Esophagus squamous epithelium (tissue), 5 donors: ENCODE data around the gene AGBL2. TPM values are rescaled to one million over a fixed set of nuclear protein-coding genes. Genes with fewer than 3 reads are reported as not detected.

Experiments
- DNase-seq: peaks from one replicate; lab custom pipeline; 2025; lab: John Stamatoyannopoulos, UW
- H3K27ac ChIP-seq, 4 donors: fragments of 200-600 bp; sonication (generic); one replicate each; pipeline ENCODE4 v1.5.1; 2016 to 2019; ENCODE audit warnings: mild to moderate bottlenecking in 1 of 4
- H3K27me3 ChIP-seq, 4 donors: fragments of 200-600 bp; sonication (generic); 1 replicate in 3 of 4; 2 replicates in 1 of 4; pipeline versions ENCODE4 v1.5.1 to v1.6.0; 2017 to 2021; ENCODE audit warnings: antibody characterized with exemption in 1 of 4
- H3K36me3 ChIP-seq, 3 donors: fragments of 200-600 bp; sonication (generic); one replicate each; pipeline ENCODE4 v1.5.1; 2016 to 2019
- H3K4me1 ChIP-seq, 3 donors: fragments of 200-600 bp; sonication (generic); one replicate each; pipeline ENCODE4 v1.5.1; 2017 to 2019
- H3K4me3 ChIP-seq, 4 donors: fragments of 200-600 bp; sonication (generic); 1 replicate in 3 of 4; 2 replicates in 1 of 4; pipeline ENCODE4 v1.5.1; 2016 to 2019; ENCODE audit warnings: mild to moderate bottlenecking in 2 of 4, moderate library complexity in 1 of 4
- H3K9me3 ChIP-seq, 3 donors: fragments of 200-600 bp; sonication (generic); one replicate each; pipeline ENCODE4 v1.5.1; 2016 to 2019
- POLR2A ChIP-seq, 4 donors: fragments of 450-650 bp; IDR thresholded peaks; one replicate each; pipeline ENCODE4 v1.6.1; 2017; ENCODE audit warnings: antibody characterized with exemption in 4 of 4, mild to moderate bottlenecking in 4 of 4, moderate library complexity in 3 of 4
- WGBS, 2 donors: methylation state at CpG; one replicate each; pipeline ENCODE4 v1.1.5; 2018; 5-methylcytosine and 5-hydroxymethylcytosine counted together
- intact Hi-C: fragments of 100-400 bp; cut with DNase I; formaldehyde crosslinking; loops from one replicate; pipeline ENCODE4 v1.15.0; 2022
- total RNA-seq, 4 donors: library from RNA; depleted of rRNA; stranded (reverse); fragments of >200 nt; gene quantifications; one replicate each; pipeline ENCODE4 v1.1.0, GENCODE V29; 2016
- TF ChIP-seq, protein P1 (sequence below), 6 experiments: fragments of 450-650 bp in 4 of 6; fragments of 200-600 bp in 2 of 6; sonication (generic) in 2 of 6; IDR thresholded peaks; one replicate each; pipeline ENCODE4 v1.5.1; 2016 to 2019; ENCODE audit warnings: antibody characterized with exemption in 6 of 6, mild to moderate bottlenecking in 4 of 6, moderate library complexity in 4 of 6
- donor health status: DM: yes; HTN: yes; CAD: no.

AGBL2 gene
- total RNA-seq, 4 donors from 2014 or later: 0.35 to 0.76 (median 0.57) TPM; not detected in 1

DNA sequence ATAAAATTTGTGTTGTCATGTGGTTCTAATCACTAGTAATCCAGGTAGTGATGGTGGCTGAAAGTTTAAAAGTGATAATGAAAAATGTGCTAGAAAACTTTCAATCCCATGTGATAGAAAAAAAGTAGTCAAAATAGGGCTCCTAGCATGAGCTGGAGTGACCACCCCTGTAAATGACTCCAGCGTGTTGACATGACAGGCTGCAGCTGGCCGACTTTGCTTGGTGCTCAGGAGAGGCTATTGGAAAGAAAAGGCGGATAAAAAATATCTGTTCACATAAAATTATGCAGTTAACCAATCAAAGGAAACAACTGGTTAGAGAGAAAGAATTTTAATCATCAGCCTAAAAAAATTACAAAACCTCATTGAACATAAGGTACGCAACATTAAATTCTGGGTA lies 55.9 kb downstream of the AGBL2 start:
- no peak for TF ChIP-seq POLR2A (IDR thresholded peaks at IDR 0.05)
- TF ChIP-seq, protein P1, sequence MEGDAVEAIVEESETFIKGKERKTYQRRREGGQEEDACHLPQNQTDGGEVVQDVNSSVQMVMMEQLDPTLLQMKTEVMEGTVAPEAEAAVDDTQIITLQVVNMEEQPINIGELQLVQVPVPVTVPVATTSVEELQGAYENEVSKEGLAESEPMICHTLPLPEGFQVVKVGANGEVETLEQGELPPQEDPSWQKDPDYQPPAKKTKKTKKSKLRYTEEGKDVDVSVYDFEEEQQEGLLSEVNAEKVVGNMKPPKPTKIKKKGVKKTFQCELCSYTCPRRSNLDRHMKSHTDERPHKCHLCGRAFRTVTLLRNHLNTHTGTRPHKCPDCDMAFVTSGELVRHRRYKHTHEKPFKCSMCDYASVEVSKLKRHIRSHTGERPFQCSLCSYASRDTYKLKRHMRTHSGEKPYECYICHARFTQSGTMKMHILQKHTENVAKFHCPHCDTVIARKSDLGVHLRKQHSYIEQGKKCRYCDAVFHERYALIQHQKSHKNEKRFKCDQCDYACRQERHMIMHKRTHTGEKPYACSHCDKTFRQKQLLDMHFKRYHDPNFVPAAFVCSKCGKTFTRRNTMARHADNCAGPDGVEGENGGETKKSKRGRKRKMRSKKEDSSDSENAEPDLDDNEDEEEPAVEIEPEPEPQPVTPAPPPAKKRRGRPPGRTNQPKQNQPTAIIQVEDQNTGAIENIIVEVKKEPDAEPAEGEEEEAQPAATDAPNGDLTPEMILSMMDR (IDR thresholded peaks at IDR 0.05): no peak
- no peaks in the 10 kb centered on the region for H3K4me1 ChIP-seq

DNA sequence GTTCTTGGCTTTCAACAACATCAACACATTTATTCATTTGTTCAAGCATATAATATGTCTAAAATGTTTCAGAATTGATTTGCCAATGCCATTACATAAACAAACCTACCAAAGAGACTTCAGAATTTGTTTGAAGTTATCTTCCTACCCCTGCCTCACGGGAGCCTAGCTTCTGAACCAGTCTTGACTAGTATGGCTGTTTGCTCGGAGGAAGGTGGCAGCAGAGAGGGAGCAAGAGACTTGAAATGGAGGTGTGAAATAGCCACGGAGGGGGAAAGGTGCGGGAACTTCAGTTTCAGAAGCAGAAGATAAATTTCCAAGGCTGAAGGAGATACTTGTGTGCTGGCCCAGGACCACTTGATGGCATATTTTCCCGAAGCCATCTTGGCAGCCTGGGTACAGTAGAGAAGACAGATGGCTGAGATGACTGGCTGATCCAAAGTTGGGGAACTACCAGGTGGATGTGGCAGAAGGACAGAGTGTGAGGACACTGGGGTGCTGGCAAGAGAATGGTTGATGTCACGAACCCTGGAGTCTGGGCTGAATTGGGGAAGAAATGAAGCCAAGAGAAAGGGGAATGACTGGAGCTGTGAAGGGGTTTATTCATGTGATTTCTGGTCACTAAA lies 58.8 kb downstream of the AGBL2 start:
- intact Hi-C loops: no loop called here
- no peaks in the 10 kb centered on the region for H3K4me1 ChIP-seq

More for the DNA sequence above, 55.9 kb downstream of the AGBL2 start:
- DNase-seq: no peak
- WGBS, 2 donors: 73 to 81% methylated on average over 4 of the region's 4 CpGs
- H3K9me3 ChIP-seq: no peaks in the 10 kb centered on the region
- no peak overlapping the region for H3K4me3 ChIP-seq
- no peak overlapping the region for H3K27ac ChIP-seq
- intact Hi-C loops: no loop called here
- no peaks in the 10 kb centered on the region for H3K36me3 ChIP-seq
- H3K27me3 ChIP-seq: no peaks in the 10 kb centered on the region

DNA sequence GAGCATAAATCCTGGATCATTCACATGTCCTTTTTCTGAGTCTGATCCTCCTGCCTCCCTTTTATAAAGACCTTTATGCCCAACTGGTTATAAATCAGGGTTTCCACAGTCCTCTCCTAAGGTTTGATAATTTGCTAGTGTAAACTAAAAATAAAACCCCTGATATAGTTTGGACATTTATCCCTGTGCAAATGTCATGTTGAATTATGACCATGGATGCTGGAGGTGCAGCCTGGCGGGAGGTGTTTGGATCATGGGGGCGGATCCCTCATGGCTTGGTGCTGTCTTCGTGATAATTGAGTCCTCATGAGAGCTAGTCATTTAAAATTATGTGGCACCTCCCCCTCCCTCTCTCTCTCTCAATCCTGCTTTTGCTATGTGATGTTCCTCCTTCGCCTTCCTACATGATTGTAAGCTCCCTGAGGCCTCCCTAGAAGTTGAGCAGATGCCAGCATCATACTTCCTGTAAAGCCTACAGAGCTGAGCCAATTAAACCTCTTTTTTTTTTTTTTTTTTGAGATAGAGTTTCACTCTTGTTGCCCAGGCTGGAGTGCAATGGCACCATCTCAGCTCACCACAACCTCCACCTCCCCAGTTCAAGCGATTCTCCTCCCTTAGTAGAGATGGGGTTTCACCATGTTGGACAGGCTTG lies 63.2 kb downstream of the AGBL2 start:
- intact Hi-C loops: no loop called here
- H3K27me3 ChIP-seq: no peaks in the 10 kb centered on the region
- 88 to 93% methylated on average over 5 of the region's 5 CpGs for WGBS, 2 donors
- peaks cover 0 to 4% (median 0%) of the 10 kb centered on the region in 3 donors for H3K9me3 ChIP-seq
- no peaks in the 10 kb centered on the region for H3K4me1 ChIP-seq
- no peak overlapping the region for H3K4me3 ChIP-seq
- no peak for TF ChIP-seq POLR2A (IDR thresholded peaks at IDR 0.05)
- TF ChIP-seq, protein P1 (IDR thresholded peaks at IDR 0.05): no peak
- no peak for DNase-seq
- no peak overlapping the region for H3K27ac ChIP-seq
- H3K36me3 ChIP-seq: no peaks in the 10 kb centered on the region

More for the DNA sequence above, 58.8 kb downstream of the AGBL2 start:
- no peak overlapping the region for H3K4me3 ChIP-seq
- DNase-seq: no peak
- WGBS, 2 donors: 61 to 69% methylated on average over 6 of the region's 6 CpGs
- no peaks in the 10 kb centered on the region for H3K36me3 ChIP-seq
- H3K9me3 ChIP-seq: peaks cover 0 to 4% (median 0%) of the 10 kb centered on the region in 3 donors
- TF ChIP-seq, protein P1 (IDR thresholded peaks at IDR 0.05): no peak
- TF ChIP-seq POLR2A (IDR thresholded peaks at IDR 0.05): no peak
- no peaks in the 10 kb centered on the region for H3K27me3 ChIP-seq
- no peak overlapping the region for H3K27ac ChIP-seq

DNA sequence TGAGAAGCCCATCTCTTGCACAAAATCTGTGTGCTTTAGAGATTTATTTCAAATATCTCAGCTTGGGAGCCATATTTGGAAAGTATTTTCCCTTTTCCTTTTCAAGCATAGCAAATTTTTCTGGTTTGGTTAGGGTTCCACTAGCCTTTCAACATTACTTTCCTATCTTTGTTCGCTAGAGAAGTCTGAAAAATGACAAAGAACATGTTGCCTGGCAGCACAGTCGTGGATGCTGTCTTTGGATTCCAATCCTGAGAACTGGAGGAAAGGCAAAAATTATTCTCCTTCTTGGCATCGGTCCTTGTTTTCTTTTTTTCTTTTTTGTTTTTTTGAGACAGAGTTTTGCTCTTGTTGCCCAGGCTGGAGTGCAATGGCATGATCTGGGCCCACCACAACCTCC lies 65.9 kb downstream of the AGBL2 start:
- peaks cover 0 to 4% (median 0%) of the 10 kb centered on the region in 3 donors for H3K9me3 ChIP-seq
- H3K27ac ChIP-seq: no peak overlapping the region
- H3K4me3 ChIP-seq: no peak overlapping the region
- H3K36me3 ChIP-seq: no peaks in the 10 kb centered on the region
- no peaks in the 10 kb centered on the region for H3K4me1 ChIP-seq
- TF ChIP-seq, protein P1 (IDR thresholded peaks at IDR 0.05): no peak
- TF ChIP-seq POLR2A (IDR thresholded peaks at IDR 0.05): no peak
- no peak for DNase-seq
- intact Hi-C loops: no loop called here
- H3K27me3 ChIP-seq: no peaks in the 10 kb centered on the region
- 51 to 59% methylated on average over 3 of the region's 3 CpGs for WGBS, 2 donors

DNA sequence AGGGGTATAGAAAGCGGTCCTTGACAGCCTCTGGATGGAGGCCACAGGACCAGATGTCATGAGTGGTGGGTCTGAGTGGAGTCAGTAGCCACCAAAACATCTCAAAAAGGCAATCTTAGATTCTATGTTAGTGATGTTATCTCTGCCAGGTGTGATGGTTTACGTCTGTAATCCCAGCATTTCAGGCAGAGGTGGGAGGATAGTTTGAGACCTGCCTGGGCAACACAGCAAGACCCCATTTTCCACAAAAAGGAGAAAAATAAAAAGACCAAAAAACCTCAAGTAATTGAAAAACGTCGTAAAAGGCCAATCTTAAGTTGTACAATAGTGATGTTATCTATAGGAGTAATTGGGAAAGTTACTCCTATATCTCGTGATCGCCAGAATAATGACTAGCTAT lies 69.2 kb downstream of the AGBL2 start:
- Histone ChIP-seq H3K27me3 (no peaks in the 10 kb centered on the region), H3K27ac (no peak overlapping the region), H3K4me1 (peaks cover 3 to 14% (median 7%) of the 10 kb centered on the region in 3 donors), H3K4me3 (no peak overlapping the region), H3K36me3 (no peaks in the 10 kb centered on the region), H3K9me3 (no peaks in the 10 kb centered on the region)
- 88 to 91% methylated on average over 6 of the region's 6 CpGs for WGBS, 2 donors
- intact Hi-C loops: no loop called here
- TF ChIP-seq POLR2A (IDR thresholded peaks at IDR 0.05): no peak
- TF ChIP-seq, protein P1 (IDR thresholded peaks at IDR 0.05): no peak
- no peak for DNase-seq
